HFFc6 (cell line): ENCODE data around the gene ZNF277. TPM values are rescaled to one million over a fixed set of nuclear protein-coding genes. Genes with fewer than 3 reads are reported as not detected.

Source experiments
- DNase-seq: peaks from one replicate; pipeline ENCODE4 v3.0.0-alpha.2; 2018
- H3K27ac Mint-ChIP-seq: 2 replicates; pipeline ENCODE4 v1.8.0; 2020; ENCODE audit warnings: mild to moderate bottlenecking, mixed read lengths
- H3K27me3 Mint-ChIP-seq: 2 replicates; pipeline ENCODE4 v1.8.0; 2021; ENCODE audit warnings: mild to moderate bottlenecking, moderate library complexity, mixed read lengths; ENCODE audit not compliant: insufficient read depth
- H3K36me3 Mint-ChIP-seq: 2 replicates; pipeline ENCODE4 v1.8.0; 2021; ENCODE audit warnings: low read depth, mixed read lengths
- H3K4me1 Mint-ChIP-seq: 2 replicates; pipeline ENCODE4 v1.8.0; 2020; ENCODE audit warnings: low read depth, mixed read lengths
- H3K4me3 Mint-ChIP-seq: 2 replicates; pipeline ENCODE4 v1.8.0; 2020; ENCODE audit warnings: mild to moderate bottlenecking, moderate library complexity, mixed read lengths
- H3K9me3 Mint-ChIP-seq: 2 replicates; pipeline ENCODE4 v1.8.0; 2020; ENCODE audit warnings: mild to moderate bottlenecking, mixed read lengths
- CTCF ChIP-seq: fragments of 200-600 bp; sonication (generic); IDR thresholded peaks from 2 replicates; pipeline ENCODE4 v1.5.0; 2021; ENCODE audit warnings: antibody characterized with exemption, mild to moderate bottlenecking
- total RNA-seq, 6 experiments: library from RNA; stranded (reverse); fragmentation: NEBNext Ultra II Directional; extraction: Animal tissue kit (Norgen Biotek cat#: 25700); gene quantifications; 2 replicates in 1 of 6; 3 replicates in 5 of 6; pipeline ENCODE4 v1.2.3, GENCODE V29; 2021

The ZNF277 gene
- total RNA-seq, 6 experiments from 2014 or later: 9.5 to 14.6 (median 13.5) TPM

GRCh38 chr7:112199672-112200071 lies 6.8 kb upstream of the ZNF277 start:
- peaks cover 5% of the 10 kb centered on the region; the same call in 1 of the 2 replicates for H3K36me3 Mint-ChIP-seq
- no peak overlapping the region for H3K27ac Mint-ChIP-seq
- no peak for TF ChIP-seq CTCF
- no peaks in the 10 kb centered on the region for H3K27me3 Mint-ChIP-seq
- no peak overlapping the region for H3K4me3 Mint-ChIP-seq
- DNase-seq: no peak
- H3K9me3 Mint-ChIP-seq: no peaks in the 10 kb centered on the region
- peaks cover 52% of the 10 kb centered on the region for H3K4me1 Mint-ChIP-seq

- H3K27ac Mint-ChIP-seq: peak overlapping the region; percentile 53; the same call in 1 of the 2 replicates
- peak; percentile 39 for DNase-seq
- no peak for TF ChIP-seq CTCF
Measured at GRCh38 chr7:112201411-112201810, 5.1 kb upstream of the ZNF277 start.

GRCh38 chr7:112201839-112202238 lies 4.7 kb upstream of the ZNF277 start:
- H3K36me3 Mint-ChIP-seq: no peaks in the 10 kb centered on the region; the same call in 1 of the 2 replicates
- peak overlapping the region; percentile 53; the same call in 1 of the 2 replicates for H3K27ac Mint-ChIP-seq
- no peak for TF ChIP-seq CTCF
- no peaks in the 10 kb centered on the region for H3K9me3 Mint-ChIP-seq
- DNase-seq: no peak
- no peaks in the 10 kb centered on the region for H3K27me3 Mint-ChIP-seq
- no peak overlapping the region for H3K4me3 Mint-ChIP-seq
- peaks cover 53% of the 10 kb centered on the region for H3K4me1 Mint-ChIP-seq

More at GRCh38 chr7:112201411-112201810, 5.1 kb upstream of the ZNF277 start:
- peaks cover 53% of the 10 kb centered on the region for H3K4me1 Mint-ChIP-seq
- no peaks in the 10 kb centered on the region for H3K36me3 Mint-ChIP-seq
- H3K27me3 Mint-ChIP-seq: no peaks in the 10 kb centered on the region
- H3K9me3 Mint-ChIP-seq: no peaks in the 10 kb centered on the region
- no peak overlapping the region for H3K4me3 Mint-ChIP-seq

GRCh38 chr7:112202816-112203215 lies 3.7 kb upstream of the ZNF277 start:
- H3K27me3 Mint-ChIP-seq: no peaks in the 10 kb centered on the region
- H3K27ac Mint-ChIP-seq: no peak overlapping the region
- peaks cover 60% of the 10 kb centered on the region for H3K4me1 Mint-ChIP-seq
- no peaks in the 10 kb centered on the region; the same call in 1 of the 2 replicates for H3K36me3 Mint-ChIP-seq
- TF ChIP-seq CTCF: no peak
- H3K9me3 Mint-ChIP-seq: no peaks in the 10 kb centered on the region
- no peak for DNase-seq
- no peak overlapping the region for H3K4me3 Mint-ChIP-seq

- TF ChIP-seq CTCF: no peak
- Mint-ChIP-seq H3K4me3 (peak overlapping the region; percentile 99), H3K4me1 (peaks cover 57% of the 10 kb centered on the region), H3K36me3 (no peaks in the 10 kb centered on the region; the same call in 1 of the 2 replicates), H3K9me3 (no peaks in the 10 kb centered on the region), H3K27ac (no peak overlapping the region), H3K27me3 (no peaks in the 10 kb centered on the region)
- no peak for DNase-seq
Measured at GRCh38 chr7:112203365-112203739, 3.1 kb upstream of the ZNF277 start.
